ENCODE data around the gene DUSP9.

Gene DUSP9

GRCh38 chrX:153632595-153632946 lies 14.4 kb upstream of the DUSP9 start:
- Histone ChIP-seq H3K9me3 (ENCODE audit: control insufficient read depth in 1 of 2, low read length in 2 of 2) (no peaks in the 10 kb centered on the region), H3K36me3 (ENCODE audit: control insufficient read depth in 1 of 2, insufficient read depth in 2 of 2, low read length in 2 of 2) (no peaks in the 10 kb centered on the region), H3K4me1 (ENCODE audit: control insufficient read depth in 1 of 2, insufficient read depth in 2 of 2, low read length in 2 of 2) (peaks cover 0 to 6% of the 10 kb centered on the region in 2 donors), H3K27me3 (ENCODE audit: low read depth, low read length) (no peaks in the 10 kb centered on the region), H3K27ac (ENCODE audit: low read length) (no peak overlapping the region), H3K4me3 (ENCODE audit: low read depth in 1 of 2, low read length in 2 of 2) (no peak overlapping the region)

GRCh38 chrX:153633048-153633447 lies 14.0 kb upstream of the DUSP9 start:
- no peaks in the 10 kb centered on the region for H3K27me3 ChIP-seq (ENCODE audit: low read depth, low read length)
- no peaks in the 10 kb centered on the region for H3K36me3 ChIP-seq (ENCODE audit: control insufficient read depth in 1 of 2, insufficient read depth in 2 of 2, low read length in 2 of 2)
- H3K4me3 ChIP-seq (ENCODE audit: low read depth in 1 of 2, low read length in 2 of 2) = no peak overlapping the region
- H3K4me1 ChIP-seq (ENCODE audit: control insufficient read depth in 1 of 2, insufficient read depth in 2 of 2, low read length in 2 of 2) = peaks cover 0 to 6% of the 10 kb centered on the region in 2 donors
- H3K27ac ChIP-seq (ENCODE audit: low read length) = no peak overlapping the region
- no peaks in the 10 kb centered on the region for H3K9me3 ChIP-seq (ENCODE audit: control insufficient read depth in 1 of 2, low read length in 2 of 2)

- Histone ChIP-seq H3K27ac (ENCODE audit: low read length) (no peak overlapping the region), H3K4me3 (ENCODE audit: low read depth in 1 of 2, low read length in 2 of 2) (no peak overlapping the region), H3K4me1 (ENCODE audit: control insufficient read depth in 1 of 2, insufficient read depth in 2 of 2, low read length in 2 of 2) (peaks cover 0 to 6% of the 10 kb centered on the region in 2 donors), H3K9me3 (ENCODE audit: control insufficient read depth in 1 of 2, low read length in 2 of 2) (no peaks in the 10 kb centered on the region), H3K36me3 (ENCODE audit: control insufficient read depth in 1 of 2, insufficient read depth in 2 of 2, low read length in 2 of 2) (no peaks in the 10 kb centered on the region), H3K27me3 (ENCODE audit: low read depth, low read length) (no peaks in the 10 kb centered on the region)
These were observed 13.3 kb upstream of the DUSP9 start for GRCh38 chrX:153633607-153634180.

- no peaks in the 10 kb centered on the region for H3K9me3 ChIP-seq (ENCODE audit: control insufficient read depth in 1 of 2, low read length in 2 of 2)
- no peaks in the 10 kb centered on the region for H3K36me3 ChIP-seq (ENCODE audit: control insufficient read depth in 1 of 2, insufficient read depth in 2 of 2, low read length in 2 of 2)
- H3K4me3 ChIP-seq (ENCODE audit: low read depth in 1 of 2, low read length in 2 of 2) = no peak overlapping the region
- peaks cover 0 to 6% of the 10 kb centered on the region in 2 donors for H3K4me1 ChIP-seq (ENCODE audit: control insufficient read depth in 1 of 2, insufficient read depth in 2 of 2, low read length in 2 of 2)
- no peak overlapping the region for H3K27ac ChIP-seq (ENCODE audit: low read length)
- no peaks in the 10 kb centered on the region for H3K27me3 ChIP-seq (ENCODE audit: low read depth, low read length)
These were observed 12.8 kb upstream of the DUSP9 start for GRCh38 chrX:153634236-153634635.

- Histone ChIP-seq H3K27me3 (ENCODE audit: low read depth, low read length) (no peaks in the 10 kb centered on the region), H3K4me1 (ENCODE audit: control insufficient read depth in 1 of 2, insufficient read depth in 2 of 2, low read length in 2 of 2) (peaks cover 0 to 6% of the 10 kb centered on the region in 2 donors), H3K4me3 (ENCODE audit: low read depth in 1 of 2, low read length in 2 of 2) (no peak overlapping the region), H3K36me3 (ENCODE audit: control insufficient read depth in 1 of 2, insufficient read depth in 2 of 2, low read length in 2 of 2) (no peaks in the 10 kb centered on the region), H3K27ac (ENCODE audit: low read length) (no peak overlapping the region), H3K9me3 (ENCODE audit: control insufficient read depth in 1 of 2, low read length in 2 of 2) (no peaks in the 10 kb centered on the region)
These were observed 12.2 kb upstream of the DUSP9 start for GRCh38 chrX:153634832-153635231.

GRCh38 chrX:153635388-153635787 lies 11.6 kb upstream of the DUSP9 start:
- Histone ChIP-seq H3K9me3 (ENCODE audit: control insufficient read depth in 1 of 2, low read length in 2 of 2) (no peaks in the 10 kb centered on the region), H3K4me1 (ENCODE audit: control insufficient read depth in 1 of 2, insufficient read depth in 2 of 2, low read length in 2 of 2) (peaks cover 0 to 6% of the 10 kb centered on the region in 2 donors), H3K4me3 (ENCODE audit: low read depth in 1 of 2, low read length in 2 of 2) (no peak overlapping the region), H3K27me3 (ENCODE audit: low read depth, low read length) (no peaks in the 10 kb centered on the region), H3K36me3 (ENCODE audit: control insufficient read depth in 1 of 2, insufficient read depth in 2 of 2, low read length in 2 of 2) (no peaks in the 10 kb centered on the region), H3K27ac (ENCODE audit: low read length) (no peak overlapping the region)

- no peaks in the 10 kb centered on the region for H3K27me3 ChIP-seq (ENCODE audit: low read depth, low read length)
- no peak overlapping the region for H3K27ac ChIP-seq (ENCODE audit: low read length)
- peaks cover 0 to 6% of the 10 kb centered on the region in 2 donors for H3K4me1 ChIP-seq (ENCODE audit: control insufficient read depth in 1 of 2, insufficient read depth in 2 of 2, low read length in 2 of 2)
- H3K4me3 ChIP-seq (ENCODE audit: low read depth in 1 of 2, low read length in 2 of 2) = no peak overlapping the region
- H3K9me3 ChIP-seq (ENCODE audit: control insufficient read depth in 1 of 2, low read length in 2 of 2) = no peaks in the 10 kb centered on the region
- no peaks in the 10 kb centered on the region for H3K36me3 ChIP-seq (ENCODE audit: control insufficient read depth in 1 of 2, insufficient read depth in 2 of 2, low read length in 2 of 2)
These were observed 11.0 kb upstream of the DUSP9 start for GRCh38 chrX:153635788-153636668.

- H3K27ac ChIP-seq (ENCODE audit: low read length) = no peak overlapping the region
These were observed 10.3 kb upstream of the DUSP9 start for GRCh38 chrX:153636716-153637115.

GRCh38 chrX:153637121-153638040 lies 9.6 kb upstream of the DUSP9 start:
- no peak overlapping the region for H3K4me3 ChIP-seq (ENCODE audit: low read depth in 1 of 2, low read length in 2 of 2)
- no peaks in the 10 kb centered on the region for H3K9me3 ChIP-seq (ENCODE audit: control insufficient read depth in 1 of 2, low read length in 2 of 2)
- H3K27me3 ChIP-seq (ENCODE audit: low read depth, low read length) = peaks cover 7% of the 10 kb centered on the region
- no peaks in the 10 kb centered on the region for H3K36me3 ChIP-seq (ENCODE audit: control insufficient read depth in 1 of 2, insufficient read depth in 2 of 2, low read length in 2 of 2)
- no peak overlapping the region for H3K27ac ChIP-seq (ENCODE audit: low read length)
- peaks cover 0 to 11% of the 10 kb centered on the region in 2 donors for H3K4me1 ChIP-seq (ENCODE audit: control insufficient read depth in 1 of 2, insufficient read depth in 2 of 2, low read length in 2 of 2)

More at GRCh38 chrX:153636716-153637115, 10.3 kb upstream of the DUSP9 start:
- Histone ChIP-seq H3K4me3 (ENCODE audit: low read depth in 1 of 2, low read length in 2 of 2) (no peak overlapping the region), H3K27me3 (ENCODE audit: low read depth, low read length) (peaks cover 5% of the 10 kb centered on the region), H3K36me3 (ENCODE audit: control insufficient read depth in 1 of 2, insufficient read depth in 2 of 2, low read length in 2 of 2) (no peaks in the 10 kb centered on the region), H3K4me1 (ENCODE audit: control insufficient read depth in 1 of 2, insufficient read depth in 2 of 2, low read length in 2 of 2) (peaks cover 0 to 8% of the 10 kb centered on the region in 2 donors), H3K9me3 (ENCODE audit: control insufficient read depth in 1 of 2, low read length in 2 of 2) (no peaks in the 10 kb centered on the region)

- Histone ChIP-seq H3K27ac (ENCODE audit: low read length) (no peak overlapping the region), H3K4me3 (ENCODE audit: low read depth in 1 of 2, low read length in 2 of 2) (no peak overlapping the region), H3K36me3 (ENCODE audit: control insufficient read depth in 1 of 2, insufficient read depth in 2 of 2, low read length in 2 of 2) (no peaks in the 10 kb centered on the region), H3K9me3 (ENCODE audit: control insufficient read depth in 1 of 2, low read length in 2 of 2) (no peaks in the 10 kb centered on the region), H3K4me1 (ENCODE audit: control insufficient read depth in 1 of 2, insufficient read depth in 2 of 2, low read length in 2 of 2) (peaks cover 0 to 15% of the 10 kb centered on the region in 2 donors), H3K27me3 (ENCODE audit: low read depth, low read length) (peaks cover 12% of the 10 kb centered on the region)
These were observed 9.0 kb upstream of the DUSP9 start for GRCh38 chrX:153638041-153638371.

Measured in muscle layer of duodenum (tissue), 2 donors.